GM21576 (cell line): ENCODE data around the gene TRIP13.

Experiments
- ATAC-seq: cut with Tn5 transposase; IDR thresholded peaks from one replicate; pipeline ENCODE4 v1.9.1; 2021; ENCODE audit warnings: mild to moderate bottlenecking, moderate library complexity; ENCODE audit not compliant: unreplicated experiment

Gene TRIP13

GRCh38 chr5:963673-964531 lies 71.2 kb downstream of the TRIP13 start:
- no peak for ATAC-seq

- ATAC-seq, result no peak
These were observed 72.1 kb downstream of the TRIP13 start for GRCh38 chr5:964821-965220.

DNA sequence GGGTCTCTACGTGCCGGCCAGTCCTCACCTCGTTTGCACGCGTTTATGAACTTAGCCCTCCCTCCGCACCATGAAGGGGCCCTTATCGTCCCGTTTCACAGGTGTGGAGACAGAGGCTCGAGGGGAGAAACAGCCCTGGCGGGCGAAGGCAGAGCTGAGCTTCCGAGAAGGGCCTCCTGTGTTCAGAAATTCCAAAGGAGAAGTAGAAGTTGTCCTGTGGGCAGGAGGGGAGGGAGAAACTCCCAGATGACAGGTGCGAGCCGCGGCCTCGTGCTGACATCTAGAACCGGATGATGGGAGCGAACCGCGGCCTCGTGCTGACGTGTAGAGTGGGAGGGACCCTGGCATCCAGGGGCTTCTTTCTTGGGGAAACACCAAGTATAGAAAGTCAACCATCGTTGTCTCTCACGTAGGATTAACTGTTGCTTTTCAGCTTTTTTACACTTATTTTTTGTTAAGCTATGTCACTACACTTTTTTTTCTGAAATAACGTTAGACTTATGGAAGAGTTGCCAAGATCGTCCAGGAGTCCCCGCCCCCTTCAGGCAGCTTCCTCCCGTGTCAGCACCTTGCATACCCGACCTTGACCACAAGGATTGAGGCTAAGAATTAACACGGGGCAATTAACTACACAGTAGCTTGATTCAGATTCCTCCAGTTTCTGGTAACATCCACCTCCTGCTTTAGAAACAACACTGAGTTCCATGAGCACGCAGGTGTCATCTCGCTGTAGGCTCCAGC lies 73.1 kb downstream of the TRIP13 start:
- no peak for ATAC-seq

DNA sequence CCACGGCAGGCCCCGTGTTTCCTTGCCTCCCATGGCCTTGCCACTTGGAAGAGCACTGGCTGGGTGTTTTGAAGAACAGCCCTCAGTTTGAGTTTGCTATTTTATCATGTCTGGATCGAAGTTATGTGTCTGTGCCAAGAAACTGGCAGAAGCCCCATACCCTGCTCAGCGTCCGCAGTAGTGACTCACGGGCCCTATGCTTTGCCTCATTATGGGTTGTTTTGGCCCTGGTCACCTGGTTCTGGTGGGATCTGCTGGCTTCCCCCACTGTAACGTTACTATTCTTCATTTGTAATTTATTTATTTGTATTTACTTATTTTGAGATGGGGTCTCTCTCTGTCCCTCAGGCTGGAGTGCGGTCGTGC lies 73.6 kb downstream of the TRIP13 start:
- no peak for ATAC-seq

- no peak for ATAC-seq
These were observed 74.3 kb downstream of the TRIP13 start for GRCh38 chr5:966941-967340.
